Endothelial cell (in vitro differentiated cells): ENCODE results near the gene SMG1. TPM values are rescaled to one million over a fixed set of nuclear protein-coding genes. Genes with fewer than 3 reads are reported as not detected.

Experiments
- DNase-seq: peaks from one replicate; pipeline ENCODE4 v3.0.0; 2021; ENCODE audit warnings: low spot score
- H3K27ac Mint-ChIP-seq: one replicate; pipeline ENCODE4 v1.8.0; 2021; ENCODE audit warnings: mixed read lengths, inconsistent platforms; ENCODE audit not compliant: unreplicated experiment
- H3K27me3 Mint-ChIP-seq: one replicate; pipeline ENCODE4 v1.8.0; 2021; ENCODE audit warnings: mild to moderate bottlenecking, moderate library complexity, mixed read lengths, inconsistent platforms; ENCODE audit not compliant: unreplicated experiment
- H3K36me3 Mint-ChIP-seq: one replicate; pipeline ENCODE4 v1.8.0; 2021; ENCODE audit warnings: mild to moderate bottlenecking, low read depth, mixed read lengths, inconsistent platforms; ENCODE audit not compliant: unreplicated experiment
- H3K4me1 Mint-ChIP-seq: one replicate; pipeline ENCODE4 v1.8.0; 2021; ENCODE audit warnings: mild to moderate bottlenecking, mixed read lengths, inconsistent platforms; ENCODE audit not compliant: unreplicated experiment
- H3K4me3 Mint-ChIP-seq: one replicate; pipeline ENCODE4 v1.8.0; 2021; ENCODE audit warnings: mild to moderate bottlenecking, mixed read lengths, inconsistent platforms; ENCODE audit not compliant: unreplicated experiment
- H3K9me3 Mint-ChIP-seq: one replicate; pipeline ENCODE4 v1.8.0; 2021; ENCODE audit warnings: mixed read lengths, inconsistent platforms; ENCODE audit not compliant: unreplicated experiment
- CTCF ChIP-seq: fragments of 200-600 bp; sonication (generic); IDR thresholded peaks from one replicate; pipeline ENCODE4 v1.5.0; 2021; ENCODE audit warnings: antibody characterized with exemption; ENCODE audit not compliant: unreplicated experiment
- total RNA-seq: library from RNA; stranded (reverse); fragmentation: NEBNext Ultra II Directional; extraction: Animal tissue kit (Norgen Biotek cat#: 25700); gene quantifications from one replicate; pipeline ENCODE4 v1.2.1, GENCODE V29; 2021; ENCODE audit not compliant: unreplicated experiment

SMG1 gene
- total RNA-seq, 1 donor from 2014 or later = 70.1 TPM

- TF ChIP-seq CTCF = no peak
- H3K4me3 Mint-ChIP-seq = peak within 1 kb of the TSS; percentile 97
- H3K27me3 Mint-ChIP-seq = no peaks in the 10 kb centered on the region
- H3K27ac Mint-ChIP-seq = peak within 1 kb of the TSS; percentile 83
- peaks cover 49% of the 10 kb centered on the region for H3K36me3 Mint-ChIP-seq
- H3K4me1 Mint-ChIP-seq = peaks cover 37% of the 10 kb centered on the region
- H3K9me3 Mint-ChIP-seq = no peaks in the 10 kb centered on the region
- peak; percentile 83 for DNase-seq
These were observed 136.1 kb downstream of the SMG1 start, which contains the start of gene RPS15A for GRCh38 chr16:18789850-18790706. Gene RPS15A (minus strand): TSS chr16:18790334. CDS start chr16:18789113, 1,221 bp downstream.

GRCh38 chr16:18789515-18789849, 136.7 kb downstream of the SMG1 start:
- Mint-ChIP-seq H3K27ac (peak overlapping the region; percentile 83), H3K4me1 (peaks cover 38% of the 10 kb centered on the region), H3K36me3 (peaks cover 55% of the 10 kb centered on the region), H3K27me3 (no peaks in the 10 kb centered on the region), H3K4me3 (peak overlapping the region; percentile 97), H3K9me3 (no peaks in the 10 kb centered on the region)
- no peak for TF ChIP-seq CTCF
- DNase-seq = no peak

- Mint-ChIP-seq H3K27me3 (no peaks in the 10 kb centered on the region), H3K4me1 (peaks cover 38% of the 10 kb centered on the region), H3K9me3 (no peaks in the 10 kb centered on the region), H3K4me3 (peak overlapping the region; percentile 97), H3K36me3 (peaks cover 51% of the 10 kb centered on the region), H3K27ac (peak overlapping the region; percentile 83)
- no peak for DNase-seq
- TF ChIP-seq CTCF = no peak
These were observed 137.2 kb downstream of the SMG1 start for GRCh38 chr16:18788828-18789514.

- no peak for DNase-seq
- TF ChIP-seq CTCF = no peak
- Mint-ChIP-seq H3K27me3 (no peaks in the 10 kb centered on the region), H3K4me3 (no peak overlapping the region), H3K4me1 (peaks cover 36% of the 10 kb centered on the region), H3K27ac (peak overlapping the region; percentile 65), H3K36me3 (peaks cover 51% of the 10 kb centered on the region), H3K9me3 (no peaks in the 10 kb centered on the region)
These were observed 141.1 kb downstream of the SMG1 start for GRCh38 chr16:18784917-18785623.
